GM21576 (cell line): ENCODE data around the gene P2RX5.
"Not testable (repeated sequence)": the region's sequence is repeated elsewhere in the genome, so short reads cannot be mapped to it uniquely, and the experiment has no call there.

Experiments used
- ATAC-seq: cut with Tn5 transposase; IDR thresholded peaks from one replicate; pipeline ENCODE4 v1.9.1; 2021; ENCODE audit warnings: mild to moderate bottlenecking, moderate library complexity; ENCODE audit not compliant: unreplicated experiment

Gene P2RX5, protein sequence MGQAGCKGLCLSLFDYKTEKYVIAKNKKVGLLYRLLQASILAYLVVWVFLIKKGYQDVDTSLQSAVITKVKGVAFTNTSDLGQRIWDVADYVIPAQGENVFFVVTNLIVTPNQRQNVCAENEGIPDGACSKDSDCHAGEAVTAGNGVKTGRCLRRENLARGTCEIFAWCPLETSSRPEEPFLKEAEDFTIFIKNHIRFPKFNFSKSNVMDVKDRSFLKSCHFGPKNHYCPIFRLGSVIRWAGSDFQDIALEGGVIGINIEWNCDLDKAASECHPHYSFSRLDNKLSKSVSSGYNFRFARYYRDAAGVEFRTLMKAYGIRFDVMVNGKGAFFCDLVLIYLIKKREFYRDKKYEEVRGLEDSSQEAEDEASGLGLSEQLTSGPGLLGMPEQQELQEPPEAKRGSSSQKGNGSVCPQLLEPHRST

DNA sequence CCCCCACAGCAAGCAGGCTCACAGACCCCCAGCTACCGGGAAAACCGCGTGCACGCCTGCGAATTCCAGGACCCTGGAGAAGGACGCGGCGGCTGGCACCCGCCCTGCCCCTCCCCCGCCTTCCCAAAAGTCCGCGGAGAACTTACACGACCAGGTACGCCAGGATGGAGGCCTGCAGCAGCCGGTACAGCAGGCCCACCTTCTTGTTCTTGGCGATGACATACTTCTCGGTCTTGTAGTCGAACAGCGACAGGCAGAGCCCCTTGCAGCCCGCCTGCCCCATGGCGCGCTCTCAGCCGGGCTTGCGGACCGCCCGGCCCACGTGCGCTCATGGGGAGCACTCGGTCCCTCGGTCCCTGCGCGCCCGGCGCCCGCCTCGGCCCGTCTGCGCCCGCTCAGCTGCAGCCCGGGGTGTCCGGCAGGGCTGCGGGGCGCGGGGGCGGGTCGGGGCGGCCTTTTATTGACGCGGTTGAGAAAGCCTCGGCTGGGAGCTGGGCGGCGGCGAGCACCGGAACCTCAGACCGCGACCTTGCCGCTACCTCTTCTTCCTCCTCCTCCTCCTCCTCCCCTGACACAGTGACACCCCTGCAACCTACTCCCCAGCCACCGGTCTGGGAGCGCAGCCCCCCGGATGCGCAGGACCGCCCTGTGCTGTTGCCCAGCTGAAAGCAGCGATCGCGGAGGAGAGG, at the start of gene P2RX5:
P2RX5 (minus strand) TSS at position 433 of the 689 bp plus-strand sequence; CDS start at position 283, 150 bp downstream.
- no peak for ATAC-seq

DNA sequence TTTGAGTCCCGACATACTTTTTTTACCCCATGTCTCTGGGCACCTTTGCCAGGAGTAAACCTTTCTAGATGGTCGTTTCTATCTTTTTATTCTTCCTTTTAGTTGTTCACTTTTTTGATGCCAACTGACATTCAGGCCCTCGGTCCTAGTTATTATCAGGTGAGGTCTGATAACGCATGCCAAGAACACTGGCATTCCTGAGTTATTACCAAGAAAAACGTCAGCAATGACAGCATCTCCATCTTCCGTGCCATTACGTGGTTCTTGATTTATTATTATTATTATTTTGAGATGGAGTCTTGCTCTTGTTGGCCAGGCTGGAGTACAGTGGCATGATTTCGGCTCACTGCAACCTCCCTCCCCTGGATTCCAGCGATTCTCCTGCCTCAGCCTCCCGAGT, 49.1 kb upstream of the P2RX5 start:
- no peak for ATAC-seq

DNA sequence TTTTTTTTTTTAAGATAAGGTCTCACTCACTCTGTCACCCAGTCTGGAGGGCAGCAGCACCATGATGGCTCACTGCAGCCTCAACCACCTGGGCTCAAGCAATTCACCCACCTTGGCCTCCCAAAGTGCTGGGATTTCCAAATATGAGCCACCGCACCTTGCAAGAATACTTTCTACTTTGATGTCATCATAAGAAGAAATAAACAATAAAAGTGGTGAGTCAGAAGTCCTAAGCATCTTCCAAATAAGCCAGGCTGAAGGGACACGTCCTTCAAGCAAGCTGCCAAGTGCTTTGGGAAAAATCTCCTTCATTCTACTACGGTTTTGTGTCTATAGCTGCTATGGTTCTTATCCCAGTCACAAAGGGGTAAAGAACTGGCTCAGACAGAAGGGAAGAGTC, 48.1 kb upstream of the P2RX5 start:
- no peak for ATAC-seq

DNA sequence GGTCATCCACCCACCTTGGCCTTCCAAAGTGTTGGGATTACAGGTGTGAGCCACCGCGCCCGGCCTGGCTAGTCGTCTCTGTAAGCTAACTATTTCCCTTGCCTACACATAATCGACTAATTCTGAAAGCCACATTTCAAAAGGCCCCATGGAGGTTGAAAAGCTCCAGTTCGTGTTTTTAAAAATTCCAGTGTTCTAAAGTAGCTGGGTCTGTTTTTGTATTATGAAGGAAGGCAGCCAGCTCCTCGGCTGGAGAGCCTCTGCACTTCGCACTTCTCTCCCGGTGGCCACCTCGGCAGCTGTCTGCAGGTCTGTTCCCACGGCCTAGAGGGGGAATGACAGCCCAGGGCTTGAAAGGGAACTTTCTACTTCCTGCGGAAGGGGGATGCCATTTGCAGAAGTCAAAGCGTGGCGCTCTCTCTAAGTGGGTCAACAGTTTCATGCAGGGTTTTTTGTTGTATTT, 44.7 kb upstream of the P2RX5 start:
- no peak for ATAC-seq

DNA sequence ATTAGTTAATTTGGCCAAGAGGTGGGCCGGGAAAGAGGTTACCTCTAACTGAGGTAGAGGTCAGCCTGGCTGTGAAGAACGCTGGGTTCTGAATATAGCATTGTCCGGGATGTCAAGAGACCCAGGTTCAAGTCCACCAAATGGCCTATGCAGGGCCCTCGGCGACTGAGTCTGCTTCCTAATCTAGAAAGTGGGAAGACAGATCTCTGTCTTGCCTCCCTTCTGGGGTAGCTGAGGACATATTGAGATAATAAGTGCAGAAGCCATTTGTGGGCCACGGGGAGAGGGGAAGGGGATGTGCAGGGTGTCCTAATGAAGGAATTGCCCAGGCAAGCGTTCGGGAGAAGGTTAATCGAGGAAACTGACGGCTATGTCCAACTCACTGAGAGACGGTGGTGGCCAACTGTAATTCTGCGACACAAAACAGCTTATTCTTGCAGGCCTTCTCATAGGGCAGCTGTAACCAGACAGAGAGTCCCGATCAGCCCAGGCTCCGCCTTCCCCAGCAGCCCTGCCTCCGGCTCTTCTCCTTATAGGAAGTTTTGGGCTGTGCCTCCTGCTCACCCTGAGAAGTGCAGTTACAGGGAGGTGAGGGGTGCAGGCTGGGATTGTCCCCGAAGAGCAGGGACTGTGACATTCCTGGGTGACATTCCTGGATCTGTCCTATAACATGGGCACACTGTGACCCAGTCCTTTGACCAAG, 43.6 kb upstream of the P2RX5 start:
- no peak for ATAC-seq

DNA sequence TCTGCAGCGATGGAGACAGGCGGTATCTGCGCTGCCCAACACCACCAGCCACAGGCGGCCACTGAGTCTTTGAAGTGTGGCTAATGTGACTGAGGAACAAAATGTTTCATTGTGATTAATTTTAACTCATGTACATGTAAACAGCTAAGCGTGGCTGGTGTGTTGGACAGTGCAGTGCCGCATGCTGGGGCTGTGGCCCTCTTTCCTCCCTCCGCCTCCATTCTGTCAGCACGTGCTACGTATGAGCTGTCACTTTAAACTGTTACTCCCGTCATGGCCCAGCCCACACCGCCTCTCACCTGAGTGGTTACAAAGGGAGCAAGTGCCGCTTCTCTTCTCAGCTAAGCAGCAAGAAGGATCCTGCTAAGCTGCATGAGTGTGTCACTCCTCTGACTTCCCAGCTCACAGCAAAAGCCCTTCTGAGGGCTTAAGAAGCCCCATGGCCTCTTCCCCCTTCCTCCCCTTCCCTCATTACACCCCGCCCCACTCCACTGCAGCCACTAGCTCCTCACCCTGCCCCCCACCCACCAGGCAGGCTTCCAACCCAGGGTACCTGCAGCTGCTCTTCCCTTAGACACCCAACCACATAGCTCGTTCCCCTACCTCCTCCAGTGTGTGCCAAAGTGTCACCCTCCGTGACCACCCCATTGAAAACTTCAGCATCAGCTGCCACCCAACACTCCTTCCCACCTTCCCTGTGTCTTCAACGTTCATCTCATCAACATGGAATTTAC, 42.8 kb upstream of the P2RX5 start:
- ATAC-seq: no peak

DNA sequence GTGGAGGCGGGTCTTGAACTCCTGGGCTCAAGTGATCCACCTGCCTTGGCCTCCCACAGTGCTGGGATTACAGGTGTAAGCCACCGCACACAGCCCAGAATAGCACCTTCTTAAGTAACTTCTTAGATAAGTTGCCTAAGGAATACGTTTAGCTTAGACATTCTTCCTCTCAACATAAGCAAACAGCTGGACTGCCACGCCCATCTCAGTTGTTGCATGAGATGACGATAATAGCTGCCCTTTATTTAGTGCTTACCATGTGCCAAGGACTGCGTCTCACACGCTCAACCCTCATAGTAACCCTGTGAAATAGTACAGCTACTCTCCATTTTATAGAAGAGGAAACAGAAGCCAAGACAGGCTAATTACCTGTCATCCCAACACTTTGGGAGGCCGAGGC, 39.6 kb upstream of the P2RX5 start:
- no peak for ATAC-seq

DNA sequence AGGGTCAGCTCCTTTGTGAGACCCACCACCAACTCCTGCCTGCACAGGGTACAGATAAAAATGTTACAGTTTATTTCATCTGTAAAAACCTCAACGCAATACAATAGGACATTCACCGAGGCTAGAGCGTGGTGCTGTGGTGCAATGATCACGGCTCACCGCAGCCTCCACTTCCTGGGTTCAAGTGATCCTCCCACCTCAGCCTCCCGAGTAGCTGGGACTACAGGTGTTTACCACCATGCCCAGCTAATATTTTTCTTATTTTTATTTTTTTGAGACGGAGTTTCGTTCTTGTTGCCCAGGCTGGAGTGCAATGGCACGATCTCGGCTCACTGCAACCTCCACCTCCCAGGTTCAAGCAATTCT, 38.9 kb upstream of the P2RX5 start:
- not testable (repeated sequence) for ATAC-seq

DNA sequence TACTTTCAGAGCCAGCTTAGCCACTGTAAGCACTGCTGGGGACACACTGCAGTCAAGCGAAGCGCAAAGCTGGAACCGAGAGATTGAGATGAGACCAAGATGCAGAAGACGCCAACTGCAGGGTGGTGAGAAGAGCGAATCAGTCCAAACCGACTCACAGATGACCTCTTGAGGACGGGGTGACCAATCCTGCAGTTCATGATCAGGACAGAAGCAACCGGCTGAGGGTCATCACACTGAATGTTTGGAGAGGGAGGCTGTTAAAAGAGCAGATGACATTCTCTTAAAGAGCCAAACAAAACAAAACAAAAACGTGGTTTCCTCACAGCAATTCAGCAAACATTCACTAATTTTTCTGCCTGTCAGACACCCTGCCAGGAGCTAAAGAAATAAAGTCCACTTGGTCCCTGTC, 36.3 kb upstream of the P2RX5 start:
- ATAC-seq: no peak

DNA sequence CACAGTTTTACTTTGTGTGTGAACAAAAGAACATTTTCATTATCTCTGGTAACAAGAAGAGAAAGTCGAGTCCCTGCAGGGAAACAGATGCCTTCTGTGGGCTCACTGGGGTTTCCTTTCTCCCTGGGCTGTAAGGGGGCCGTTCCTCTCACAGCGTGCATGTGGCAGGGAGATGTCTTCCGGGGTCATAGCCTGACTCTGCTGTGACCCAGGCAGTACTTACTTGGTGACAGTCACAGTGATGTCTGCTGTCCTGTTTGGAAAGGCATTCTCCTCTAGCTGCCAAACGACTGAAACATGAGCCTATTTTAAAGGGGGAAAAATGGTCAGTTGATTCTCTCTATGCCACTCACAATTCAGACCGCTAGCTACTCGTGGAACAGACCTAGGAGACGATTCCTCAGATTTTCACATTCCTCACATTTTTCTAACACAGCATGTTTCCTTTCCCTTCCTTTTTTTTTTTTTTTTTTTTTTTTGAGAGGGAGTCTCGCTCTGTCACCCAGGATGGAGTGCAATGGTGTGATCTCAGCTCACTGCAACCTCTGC, 35.0 kb upstream of the P2RX5 start:
- no peak for ATAC-seq

DNA sequence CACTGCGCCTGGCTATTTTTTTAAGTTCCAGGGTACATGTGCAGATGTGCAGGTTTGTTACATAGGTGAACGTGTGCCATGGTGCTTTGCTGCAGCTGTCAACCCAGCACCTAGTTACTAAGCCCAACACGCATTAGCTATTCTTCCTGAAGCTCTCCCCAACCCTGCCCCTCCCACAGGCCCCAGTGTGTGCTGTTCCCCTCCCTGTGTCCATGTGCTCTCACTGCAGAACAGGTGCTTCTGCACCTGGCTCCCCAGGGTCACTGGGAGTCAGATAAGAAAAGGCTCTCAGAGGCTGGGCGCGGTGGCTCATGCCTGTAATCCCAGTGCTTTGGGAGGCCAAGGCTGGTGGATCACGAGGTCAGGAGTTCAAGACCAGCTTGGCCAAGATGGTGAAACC, 33.9 kb upstream of the P2RX5 start:
- ATAC-seq: no peak

DNA sequence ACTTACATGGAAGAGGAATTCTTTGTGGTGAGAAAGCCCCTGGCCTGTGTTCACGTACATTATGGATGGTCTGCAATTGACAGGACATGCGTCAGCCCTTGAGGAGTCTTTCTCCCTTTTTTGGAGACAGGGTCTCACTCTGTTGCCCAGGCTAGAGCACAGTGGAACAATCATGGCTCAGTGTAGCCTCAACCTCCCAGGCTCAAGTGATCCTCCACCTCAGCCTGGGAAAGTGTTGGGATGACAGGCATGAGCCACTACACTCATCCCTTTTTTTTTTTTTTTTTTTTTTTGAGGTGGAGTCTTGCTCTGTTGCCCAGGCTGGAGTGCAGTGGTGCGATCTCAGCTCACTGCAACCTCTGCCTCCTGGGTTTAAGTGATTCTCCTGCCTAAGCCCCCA, 32.1 kb upstream of the P2RX5 start:
- not testable (repeated sequence) for ATAC-seq

DNA sequence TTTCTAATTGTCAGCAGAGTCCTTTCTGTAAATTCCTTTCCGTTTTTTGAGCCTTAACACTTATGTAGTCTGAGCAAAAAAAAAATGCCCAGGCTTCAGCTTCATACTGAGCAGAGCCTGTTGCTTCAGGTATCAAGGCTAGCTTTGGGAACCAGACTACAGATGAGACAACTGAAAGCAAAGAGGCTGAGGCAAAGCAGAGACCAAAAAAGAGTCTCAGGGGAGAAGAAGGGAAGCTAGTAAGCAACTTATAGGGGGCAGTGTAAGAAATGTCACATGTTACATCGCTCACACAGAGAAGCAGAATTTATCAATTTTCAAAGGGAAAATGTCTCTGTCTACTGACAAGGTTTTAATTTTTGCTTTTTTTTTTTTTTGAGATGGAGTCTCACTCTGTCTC, 31.1 kb upstream of the P2RX5 start:
- no peak for ATAC-seq

DNA sequence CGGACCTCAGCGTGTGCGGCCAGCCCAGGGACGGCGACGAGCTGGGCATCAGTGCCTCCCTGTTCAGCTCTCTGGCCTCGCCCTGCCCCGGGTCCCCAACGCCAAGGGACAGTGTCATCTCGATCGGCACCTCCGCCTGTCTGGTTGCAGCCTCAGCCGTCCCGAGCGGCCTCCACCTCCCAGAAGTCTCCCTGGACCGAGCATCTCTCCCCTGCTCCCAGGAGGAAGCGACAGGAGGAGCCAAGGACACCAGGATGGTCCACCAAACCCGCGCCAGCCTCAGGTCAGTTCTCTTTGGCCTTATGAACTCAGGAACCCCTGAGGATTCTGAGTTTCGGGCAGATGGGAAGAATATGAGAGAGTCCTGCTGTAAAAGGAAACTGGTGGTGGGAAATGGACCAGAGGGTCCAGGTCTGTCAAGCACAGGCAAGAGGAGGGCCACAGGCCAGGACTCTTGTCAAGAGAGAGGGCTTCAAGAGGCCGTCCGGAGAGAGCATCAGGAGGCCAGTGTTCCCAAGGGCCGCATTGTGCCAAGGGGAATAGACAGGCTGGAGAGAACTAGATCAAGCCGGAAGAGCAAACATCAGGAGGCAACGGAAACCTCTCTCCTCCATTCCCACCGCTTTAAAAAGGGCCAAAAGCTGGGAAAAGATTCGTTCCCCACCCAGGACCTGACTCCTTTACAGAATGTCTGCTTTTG, 28.6 kb upstream of the P2RX5 start:
- ATAC-seq: peak; percentile 10

DNA sequence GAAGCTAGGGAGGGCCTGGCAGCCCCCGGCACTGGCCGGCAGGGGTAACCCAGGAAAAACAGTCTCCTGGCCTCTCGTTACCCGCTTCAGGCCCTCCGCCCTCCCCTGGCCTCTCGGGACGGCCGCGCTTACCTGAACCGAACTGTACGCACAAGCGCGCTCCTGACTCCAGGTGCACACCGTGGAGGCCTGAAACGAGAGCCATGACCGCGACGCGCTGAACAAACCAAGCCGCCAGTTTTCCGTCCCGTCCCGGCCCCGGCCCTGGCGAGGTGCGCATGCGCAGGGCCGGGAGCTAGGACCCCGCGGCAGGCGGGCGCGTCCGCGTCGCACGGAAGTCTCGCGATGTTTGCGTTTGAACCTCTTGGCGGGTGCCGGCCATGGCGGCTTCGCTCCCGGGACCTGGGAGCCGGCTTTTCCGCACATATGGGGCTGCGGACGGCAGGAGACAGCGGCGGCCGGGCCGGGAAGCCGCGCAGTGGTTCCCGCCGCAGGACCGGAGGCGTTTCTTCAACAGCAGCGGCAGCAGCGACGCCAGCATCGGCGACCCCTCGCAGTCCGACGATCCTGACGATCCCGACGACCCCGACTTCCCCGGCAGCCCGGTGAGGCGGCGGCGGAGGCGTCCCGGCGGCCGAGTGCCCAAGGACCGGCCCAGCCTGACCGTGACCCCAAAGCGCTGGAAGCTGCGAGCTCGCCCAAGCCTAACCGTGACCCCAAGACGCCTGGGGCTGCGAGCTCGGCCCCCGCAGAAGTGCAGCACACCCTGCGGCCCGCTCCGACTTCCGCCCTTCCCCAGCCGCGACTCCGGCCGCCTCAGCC, 27.8 kb upstream of the P2RX5 start, which contains the start of gene HASPIN:
HASPIN (plus strand) TSS at position 348 of the 822 bp plus-strand sequence; CDS start at position 381, 33 bp downstream.
- ATAC-seq: peak; percentile 71

DNA sequence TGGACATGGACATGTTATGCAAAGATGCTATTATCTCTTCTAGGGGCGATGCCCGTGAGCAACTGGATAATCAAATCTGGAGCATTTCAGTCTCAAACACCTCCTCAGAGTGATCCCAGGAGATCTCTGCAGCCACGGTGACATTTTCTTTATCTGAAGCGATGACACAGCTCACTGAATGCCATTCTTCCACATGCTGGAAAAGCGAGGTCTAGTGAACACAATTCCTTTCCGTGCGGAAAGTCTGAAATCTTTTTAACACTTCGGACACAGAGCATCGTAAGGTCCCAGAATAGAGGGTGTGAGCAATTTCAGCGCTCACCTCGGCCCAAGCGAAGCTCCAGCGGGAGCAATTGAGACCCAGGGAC, 27.2 kb upstream of the P2RX5 start:
- ATAC-seq: no peak

DNA sequence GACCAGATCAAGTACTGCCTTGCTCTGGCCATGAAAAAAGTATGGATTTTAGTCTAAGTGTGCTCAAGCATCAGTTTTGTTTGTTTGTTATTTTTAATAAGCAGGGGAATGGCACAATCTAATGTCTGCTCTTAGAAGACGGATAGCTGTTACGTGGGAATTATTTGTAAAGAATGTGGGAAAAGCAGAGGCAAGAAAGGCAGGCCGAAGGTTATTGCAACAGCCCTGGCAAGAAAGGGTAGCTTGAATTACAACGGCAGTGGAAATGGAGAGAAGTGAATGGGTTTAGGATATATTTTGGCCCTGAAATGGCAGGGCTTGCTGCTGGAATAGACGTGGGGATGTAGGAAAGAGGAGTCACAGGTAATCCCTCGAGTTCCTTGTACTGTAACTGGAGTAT, 26.8 kb upstream of the P2RX5 start:
- no peak for ATAC-seq

DNA sequence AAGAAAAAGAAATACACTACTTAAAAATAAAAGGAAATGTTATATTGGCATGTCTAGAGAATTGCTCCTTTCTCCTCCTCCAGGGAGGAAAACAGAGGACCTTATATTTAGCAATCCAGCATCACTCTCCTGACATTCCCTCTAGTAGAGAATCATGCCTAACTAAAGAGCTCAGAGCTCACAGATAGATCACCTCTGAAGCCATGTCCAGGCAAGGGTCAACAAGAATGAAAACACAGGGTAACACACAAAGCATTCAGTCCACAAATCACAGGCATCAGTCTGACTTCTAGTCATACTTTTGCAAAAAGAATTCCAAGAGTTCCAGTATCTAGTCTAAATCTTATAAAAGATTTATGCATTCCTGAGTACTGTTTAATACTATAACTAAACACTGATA, 23.3 kb upstream of the P2RX5 start:
- no peak for ATAC-seq

DNA sequence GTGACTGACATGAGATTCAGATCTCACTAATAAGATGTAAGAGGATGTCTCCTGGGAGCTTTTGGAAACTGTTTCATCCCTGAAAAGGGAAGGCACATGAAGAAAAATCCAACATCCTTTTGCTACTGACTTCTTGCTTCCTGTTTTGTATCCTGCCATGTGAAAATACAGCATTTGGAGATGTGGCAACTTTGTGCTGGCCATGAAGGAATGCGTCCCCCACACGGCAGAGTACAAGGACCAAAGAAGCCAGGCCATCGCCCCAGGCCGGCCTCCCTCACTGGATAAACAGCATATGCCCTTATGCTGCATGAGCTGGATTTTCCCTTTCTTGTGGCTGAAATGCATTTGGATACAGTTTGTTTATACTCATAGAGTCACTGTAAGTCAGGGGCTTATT, 22.2 kb upstream of the P2RX5 start:
- ATAC-seq: no peak
